ENCODE measurements around the gene MAEA. TPM values are rescaled to one million over a fixed set of nuclear protein-coding genes. Genes with fewer than 3 reads are reported as not detected.
"Not testable (repeated sequence)": the region's sequence is repeated elsewhere in the genome, so short reads cannot be mapped to it uniquely, and the experiment has no call there.

The MAEA gene
- total RNA-seq, 1 donor from 2014 or later = 61.3 TPM

GRCh38 chr4:1331591-1332353, 42.1 kb downstream of the MAEA start:
- intact Hi-C loops (cut with micrococcal nuclease) = no loop called here
- Mint-ChIP-seq H3K27ac (peak overlapping the region; percentile 11), H3K27me3 (no peaks in the 10 kb centered on the region), H3K9me3 (peaks cover 4% of the 10 kb centered on the region), H3K4me3 (peak overlapping the region; percentile 35), H3K36me3 (ENCODE audit: low read depth) (peaks cover 40% of the 10 kb centered on the region), H3K4me1 (peaks cover 32% of the 10 kb centered on the region)
- peak; percentile 55 for DNase-seq

GRCh38 chr4:1332686-1333085, 43.0 kb downstream of the MAEA start:
- H3K4me1 Mint-ChIP-seq = peaks cover 41% of the 10 kb centered on the region
- peaks cover 4% of the 10 kb centered on the region for H3K9me3 Mint-ChIP-seq
- no peak for DNase-seq
- peaks cover 50% of the 10 kb centered on the region for H3K36me3 Mint-ChIP-seq (ENCODE audit: low read depth)
- no peak overlapping the region for H3K4me3 Mint-ChIP-seq
- intact Hi-C loops (cut with micrococcal nuclease) = no loop called here
- H3K27me3 Mint-ChIP-seq = no peaks in the 10 kb centered on the region
- no peak overlapping the region for H3K27ac Mint-ChIP-seq

- Mint-ChIP-seq H3K4me3 (no peak overlapping the region), H3K36me3 (ENCODE audit: low read depth) (peaks cover 52% of the 10 kb centered on the region), H3K27ac (no peak overlapping the region), H3K4me1 (peaks cover 43% of the 10 kb centered on the region), H3K9me3 (peaks cover 4% of the 10 kb centered on the region), H3K27me3 (no peaks in the 10 kb centered on the region)
- no peak for DNase-seq
- intact Hi-C loops (cut with micrococcal nuclease) = no loop called here
Observed at GRCh38 chr4:1333256-1333655, 43.6 kb downstream of the MAEA start.

GRCh38 chr4:1333851-1334578, 44.3 kb downstream of the MAEA start:
- H3K36me3 Mint-ChIP-seq (ENCODE audit: low read depth) = peaks cover 56% of the 10 kb centered on the region
- intact Hi-C loops (cut with micrococcal nuclease); DNase-seq; H3K9me3 Mint-ChIP-seq; H3K4me3 Mint-ChIP-seq; H3K27me3 Mint-ChIP-seq: not testable (repeated sequence)
- peaks cover 43% of the 10 kb centered on the region for H3K4me1 Mint-ChIP-seq
- H3K27ac Mint-ChIP-seq = peak overlapping the region; percentile 34

- H3K4me1 Mint-ChIP-seq = peaks cover 37% of the 10 kb centered on the region
Observed at GRCh38 chr4:1334579-1334895, 44.8 kb downstream of the MAEA start.

DNA sequence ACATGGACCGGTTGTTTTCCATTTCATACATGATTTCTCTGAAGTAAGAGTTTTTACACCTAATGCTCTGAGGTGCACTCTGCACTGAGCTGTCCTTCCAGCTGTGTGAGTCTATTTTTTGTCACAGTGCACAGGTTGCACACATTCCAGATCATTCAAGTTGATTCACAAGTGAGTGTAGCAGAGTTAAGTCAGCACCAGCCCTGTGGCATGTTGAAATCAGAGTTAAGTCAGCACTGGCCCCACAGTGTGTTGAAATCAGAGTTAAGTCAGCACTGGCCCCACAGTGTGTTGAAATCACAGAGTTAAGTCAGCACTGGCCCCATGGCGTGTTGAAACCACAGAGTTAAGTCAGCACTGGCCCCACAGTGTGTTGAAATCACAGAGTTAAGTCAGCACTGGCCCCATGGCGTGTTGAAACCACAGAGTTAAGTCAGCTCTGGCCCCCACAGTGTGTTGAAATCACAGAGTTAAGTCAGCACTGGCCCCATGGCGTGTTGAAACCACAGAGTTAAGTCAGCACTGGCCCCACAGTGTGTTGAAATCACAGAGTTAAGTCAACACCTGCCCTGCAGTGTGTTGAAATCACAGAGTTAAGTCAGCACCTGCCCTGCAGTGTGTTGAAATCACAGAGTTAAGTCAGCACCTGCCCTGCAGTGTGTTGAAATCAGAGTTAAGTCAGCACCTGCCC, 45.6 kb downstream of the MAEA start:
- H3K9me3 Mint-ChIP-seq; DNase-seq; intact Hi-C loops (cut with micrococcal nuclease); H3K4me3 Mint-ChIP-seq; H3K27me3 Mint-ChIP-seq: not testable (repeated sequence)
- Mint-ChIP-seq H3K4me1 (peaks cover 33% of the 10 kb centered on the region), H3K36me3 (ENCODE audit: low read depth) (peaks cover 58% of the 10 kb centered on the region), H3K27ac (peak overlapping the region; percentile 70)

More at GRCh38 chr4:1334579-1334895, 44.8 kb downstream of the MAEA start:
- Mint-ChIP-seq H3K9me3 (peaks cover 4% of the 10 kb centered on the region), H3K4me3 (no peak overlapping the region), H3K36me3 (ENCODE audit: low read depth) (peaks cover 57% of the 10 kb centered on the region), H3K27me3 (no peaks in the 10 kb centered on the region), H3K27ac (peak overlapping the region; percentile 34)
- intact Hi-C loops (cut with micrococcal nuclease) = no loop called here
- DNase-seq = no peak

GRCh38 chr4:1336088-1336491, 46.4 kb downstream of the MAEA start:
- peaks cover 60% of the 10 kb centered on the region for H3K36me3 Mint-ChIP-seq (ENCODE audit: low read depth)
- no peak overlapping the region for H3K4me3 Mint-ChIP-seq
- peak overlapping the region; percentile 40 for H3K27ac Mint-ChIP-seq
- no peaks in the 10 kb centered on the region for H3K27me3 Mint-ChIP-seq
- DNase-seq = no peak
- intact Hi-C loops (cut with micrococcal nuclease) = no loop called here
- H3K9me3 Mint-ChIP-seq = peaks cover 4% of the 10 kb centered on the region
- H3K4me1 Mint-ChIP-seq = peaks cover 27% of the 10 kb centered on the region

- Mint-ChIP-seq H3K9me3 (peaks cover 4% of the 10 kb centered on the region), H3K4me3 (no peak overlapping the region), H3K27ac (peak overlapping the region; percentile 74), H3K4me1 (peaks cover 24% of the 10 kb centered on the region), H3K36me3 (ENCODE audit: low read depth) (peaks cover 55% of the 10 kb centered on the region), H3K27me3 (no peaks in the 10 kb centered on the region)
- peak; percentile 75 for DNase-seq
- intact Hi-C loops (cut with micrococcal nuclease) = no loop called here
Observed at GRCh38 chr4:1337376-1337831, 47.7 kb downstream of the MAEA start.

GRCh38 chr4:1337951-1338751, 48.5 kb downstream of the MAEA start:
- H3K36me3 Mint-ChIP-seq (ENCODE audit: low read depth) = peaks cover 57% of the 10 kb centered on the region
- H3K27ac Mint-ChIP-seq = peak overlapping the region; percentile 74
- no peaks in the 10 kb centered on the region for H3K27me3 Mint-ChIP-seq
- H3K4me1 Mint-ChIP-seq = peaks cover 24% of the 10 kb centered on the region
- H3K4me3 Mint-ChIP-seq = no peak overlapping the region
- no peak for DNase-seq
- H3K9me3 Mint-ChIP-seq = peaks cover 4% of the 10 kb centered on the region
- intact Hi-C loops (cut with micrococcal nuclease) = no loop called here

DNA sequence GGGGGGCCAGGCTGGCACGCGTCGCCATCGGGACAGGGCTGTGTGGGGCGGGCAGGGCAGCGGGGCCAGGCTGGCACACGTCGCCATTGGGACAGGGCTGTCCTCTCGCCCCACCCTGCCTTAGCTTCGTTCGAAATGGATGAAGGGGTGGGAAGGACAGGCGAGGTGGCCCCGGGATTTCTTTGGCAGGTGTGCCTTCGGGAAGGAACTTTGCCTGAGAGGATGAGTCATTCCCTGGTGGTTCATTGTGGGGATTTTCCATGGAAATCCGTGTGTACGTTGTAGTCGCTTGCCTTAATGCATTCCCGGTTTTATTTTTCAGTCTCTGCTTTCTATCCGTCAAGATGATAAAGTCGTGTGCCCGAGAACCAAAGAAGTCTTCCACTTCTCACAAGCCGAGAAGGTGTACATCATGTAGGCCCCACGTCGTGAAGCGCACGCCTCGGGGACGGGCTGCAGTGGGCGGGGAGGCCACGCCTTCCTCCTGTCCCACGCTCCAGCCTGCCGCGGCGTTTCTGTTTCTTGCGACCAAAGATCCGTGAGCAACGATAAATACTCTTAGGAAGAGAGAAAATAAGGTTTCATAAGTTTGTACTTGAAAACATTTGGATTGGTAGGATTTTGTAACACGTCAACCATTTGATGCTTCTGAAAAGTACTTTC, 49.2 kb downstream of the MAEA start:
- Mint-ChIP-seq H3K9me3 (peaks cover 4% of the 10 kb centered on the region), H3K27me3 (no peaks in the 10 kb centered on the region), H3K27ac (no peak overlapping the region), H3K36me3 (ENCODE audit: low read depth) (peaks cover 56% of the 10 kb centered on the region), H3K4me3 (no peak overlapping the region), H3K4me1 (peaks cover 24% of the 10 kb centered on the region)
- DNase-seq = no peak
- intact Hi-C loops (cut with micrococcal nuclease) = no loop called here

- Mint-ChIP-seq H3K4me3 (no peak overlapping the region), H3K27ac (no peak overlapping the region), H3K36me3 (ENCODE audit: low read depth) (peaks cover 51% of the 10 kb centered on the region), H3K9me3 (peaks cover 4% of the 10 kb centered on the region), H3K27me3 (no peaks in the 10 kb centered on the region), H3K4me1 (peaks cover 22% of the 10 kb centered on the region)
- intact Hi-C loops (cut with micrococcal nuclease) = no loop called here
- no peak for DNase-seq
Observed at GRCh38 chr4:1339489-1339888, 49.8 kb downstream of the MAEA start.

GRCh38 chr4:1340181-1340747, 50.6 kb downstream of the MAEA start:
- H3K4me1 Mint-ChIP-seq = peaks cover 24% of the 10 kb centered on the region
- intact Hi-C loops (cut with micrococcal nuclease) = no loop called here

DNA sequence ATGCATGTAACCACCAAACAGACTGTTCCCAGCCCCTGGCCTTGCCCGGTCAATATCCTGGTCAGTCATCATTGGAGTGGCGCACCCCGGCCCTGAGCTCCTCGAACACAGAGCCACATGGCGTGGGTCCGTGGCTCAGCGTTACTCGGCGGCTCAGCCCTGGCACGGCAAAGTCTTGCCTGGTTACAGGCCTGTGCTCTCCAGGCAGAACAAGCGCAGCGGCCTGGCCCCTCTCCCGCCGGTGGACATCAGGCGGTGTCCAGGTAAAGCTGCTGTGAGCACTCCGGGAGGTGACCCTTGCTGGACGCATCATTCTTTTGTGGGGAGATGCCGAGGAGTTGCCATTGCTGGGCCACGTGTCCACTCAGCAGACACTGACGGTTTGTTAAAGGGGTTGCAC, 51.2 kb downstream of the MAEA start:
- Mint-ChIP-seq H3K9me3 (peaks cover 4% of the 10 kb centered on the region), H3K27me3 (no peaks in the 10 kb centered on the region), H3K36me3 (ENCODE audit: low read depth) (peaks cover 45% of the 10 kb centered on the region), H3K4me3 (no peak overlapping the region), H3K4me1 (peaks cover 28% of the 10 kb centered on the region), H3K27ac (no peak overlapping the region)
- DNase-seq = no peak
- intact Hi-C loops (cut with micrococcal nuclease) = no loop called here

More at GRCh38 chr4:1340181-1340747, 50.6 kb downstream of the MAEA start:
- Mint-ChIP-seq H3K9me3 (peaks cover 4% of the 10 kb centered on the region), H3K27me3 (no peaks in the 10 kb centered on the region), H3K27ac (no peak overlapping the region), H3K36me3 (ENCODE audit: low read depth) (peaks cover 46% of the 10 kb centered on the region), H3K4me3 (no peak overlapping the region)
- no peak for DNase-seq

Data from activated CD4-positive, alpha-beta T cell treated with anti-CD3 and anti-CD28 coated beads, Interleukin-2, amount 10 ng/mL, durations not matched to agents 24 days and 14 days (primary cell).